ENCODE measurements around the gene DMC1. TPM values are rescaled to one million over a fixed set of nuclear protein-coding genes. Genes with fewer than 3 reads are reported as not detected.

The DMC1 gene
- total and polyA plus RNA-seq, 2 of the 13 experiments (the other 11 are each of a cell fraction or from before 2014, with no cell fraction given) = 0.82 TPM; not detected in 1

- TF ChIP-seq, protein P1, sequence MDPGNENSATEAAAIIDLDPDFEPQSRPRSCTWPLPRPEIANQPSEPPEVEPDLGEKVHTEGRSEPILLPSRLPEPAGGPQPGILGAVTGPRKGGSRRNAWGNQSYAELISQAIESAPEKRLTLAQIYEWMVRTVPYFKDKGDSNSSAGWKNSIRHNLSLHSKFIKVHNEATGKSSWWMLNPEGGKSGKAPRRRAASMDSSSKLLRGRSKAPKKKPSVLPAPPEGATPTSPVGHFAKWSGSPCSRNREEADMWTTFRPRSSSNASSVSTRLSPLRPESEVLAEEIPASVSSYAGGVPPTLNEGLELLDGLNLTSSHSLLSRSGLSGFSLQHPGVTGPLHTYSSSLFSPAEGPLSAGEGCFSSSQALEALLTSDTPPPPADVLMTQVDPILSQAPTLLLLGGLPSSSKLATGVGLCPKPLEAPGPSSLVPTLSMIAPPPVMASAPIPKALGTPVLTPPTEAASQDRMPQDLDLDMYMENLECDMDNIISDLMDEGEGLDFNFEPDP (CRISPR knock-in tag; conservative IDR thresholded peaks at IDR 0.05) = no peak
- TF ChIP-seq JARID2 (CRISPR knock-in tag; IDR thresholded peaks at IDR 0.05; ENCODE audit: insufficient replicate concordance) (no peak), ARID3A (IDR thresholded peaks at IDR 0.05; ENCODE audit: low read depth, low read length) (no peak), NRL (CRISPR knock-in tag; IDR thresholded peaks at IDR 0.05; ENCODE audit: borderline replicate concordance) (peak; percentile 35; the same call in 1 of the 2 replicates), ZNF138 (CRISPR knock-in tag; IDR thresholded peaks at IDR 0.05; ENCODE audit: low read depth) (no peak), ZNF180 (CRISPR knock-in tag; IDR thresholded peaks at IDR 0.05; ENCODE audit: borderline replicate concordance, low read depth) (no peak), TP53 (CRISPR knock-in tag; conservative IDR thresholded peaks at IDR 0.05) (0 out of 2 replicates have a peak, but pooled peaks have one; percentile 30), SNRNP70 (IDR thresholded peaks at IDR 0.05; ENCODE audit: low read depth, low read length) (peak; percentile 97), ZBTB49 (CRISPR knock-in tag; IDR thresholded peaks at IDR 0.05; ENCODE audit: borderline replicate concordance) (no peak), STAG1 (CRISPR knock-in tag; IDR thresholded peaks at IDR 0.05) (no peak), CENPT (CRISPR knock-in tag; IDR thresholded peaks at IDR 0.05; ENCODE audit: low read depth) (no peak), NPAS2 (CRISPR knock-in tag; IDR thresholded peaks at IDR 0.05; ENCODE audit: borderline replicate concordance) (no peak), ELF1 (CRISPR knock-in tag; IDR thresholded peaks at IDR 0.05) (0 out of 2 replicates have a peak, but pooled peaks have one; percentile 12)
- TF ChIP-seq, protein P2, sequence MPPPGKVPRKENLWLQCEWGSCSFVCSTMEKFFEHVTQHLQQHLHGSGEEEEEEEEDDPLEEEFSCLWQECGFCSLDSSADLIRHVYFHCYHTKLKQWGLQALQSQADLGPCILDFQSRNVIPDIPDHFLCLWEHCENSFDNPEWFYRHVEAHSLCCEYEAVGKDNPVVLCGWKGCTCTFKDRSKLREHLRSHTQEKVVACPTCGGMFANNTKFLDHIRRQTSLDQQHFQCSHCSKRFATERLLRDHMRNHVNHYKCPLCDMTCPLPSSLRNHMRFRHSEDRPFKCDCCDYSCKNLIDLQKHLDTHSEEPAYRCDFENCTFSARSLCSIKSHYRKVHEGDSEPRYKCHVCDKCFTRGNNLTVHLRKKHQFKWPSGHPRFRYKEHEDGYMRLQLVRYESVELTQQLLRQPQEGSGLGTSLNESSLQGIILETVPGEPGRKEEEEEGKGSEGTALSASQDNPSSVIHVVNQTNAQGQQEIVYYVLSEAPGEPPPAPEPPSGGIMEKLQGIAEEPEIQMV (CRISPR knock-in tag; IDR thresholded peaks at IDR 0.05; ENCODE audit: low read depth) = no peak
- TF ChIP-seq, protein P3, sequence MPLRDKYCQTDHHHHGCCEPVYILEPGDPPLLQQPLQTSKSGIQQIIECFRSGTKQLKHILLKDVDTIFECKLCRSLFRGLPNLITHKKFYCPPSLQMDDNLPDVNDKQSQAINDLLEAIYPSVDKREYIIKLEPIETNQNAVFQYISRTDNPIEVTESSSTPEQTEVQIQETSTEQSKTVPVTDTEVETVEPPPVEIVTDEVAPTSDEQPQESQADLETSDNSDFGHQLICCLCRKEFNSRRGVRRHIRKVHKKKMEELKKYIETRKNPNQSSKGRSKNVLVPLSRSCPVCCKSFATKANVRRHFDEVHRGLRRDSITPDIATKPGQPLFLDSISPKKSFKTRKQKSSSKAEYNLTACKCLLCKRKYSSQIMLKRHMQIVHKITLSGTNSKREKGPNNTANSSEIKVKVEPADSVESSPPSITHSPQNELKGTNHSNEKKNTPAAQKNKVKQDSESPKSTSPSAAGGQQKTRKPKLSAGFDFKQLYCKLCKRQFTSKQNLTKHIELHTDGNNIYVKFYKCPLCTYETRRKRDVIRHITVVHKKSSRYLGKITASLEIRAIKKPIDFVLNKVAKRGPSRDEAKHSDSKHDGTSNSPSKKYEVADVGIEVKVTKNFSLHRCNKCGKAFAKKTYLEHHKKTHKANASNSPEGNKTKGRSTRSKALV (CRISPR knock-in tag; IDR thresholded peaks at IDR 0.05) = peak; percentile 51; the same call in 1 of the 2 replicates
- TF ChIP-seq, protein P4, sequence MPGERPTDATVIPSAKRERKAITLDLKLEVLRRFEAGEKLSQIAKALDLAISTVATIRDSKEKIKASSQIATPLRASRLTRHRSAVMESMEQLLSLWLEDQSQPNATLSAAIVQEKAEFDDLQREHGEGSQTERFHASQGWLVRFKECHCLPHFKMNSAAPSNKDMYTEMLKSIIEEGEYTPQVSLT (CRISPR knock-in tag; IDR thresholded peaks at IDR 0.05; ENCODE audit: borderline replicate concordance, low read depth) = no peak
Measured at GRCh38 chr22:38506118-38506962, 63.6 kb downstream of the DMC1 start, which contains the start of gene DDX17 (continued).
